Heart left ventricle (tissue), 16 donors: ENCODE data around the gene TCN2. TPM values are rescaled to one million over a fixed set of nuclear protein-coding genes. Genes with fewer than 3 reads are reported as not detected.
A peak's percentile ranks its signal among the peaks of the same experiment; 100 is the strongest.
"Not testable (repeated sequence)": the region's sequence is repeated elsewhere in the genome, so short reads cannot be mapped to it uniquely, and the experiment has no call there.

Source experiments
- ATAC-seq, 4 donors: fragments of 200-7000 bp; cut with Tn5 transposase; one replicate each; pipeline ENCODE4 v1.9.1; 2020 to 2022; ENCODE audit warnings: moderate library complexity in 4 of 4, mild to moderate bottlenecking in 3 of 4, moderate number of reproducible peaks in 1 of 4
- DNase-seq, 5 donors: peaks; one replicate each; pipeline ENCODE4 v3.0.0-alpha.2; 2020
- H3K27ac ChIP-seq, 12 donors: fragments of 200-600 bp; sonication (generic) in 4 of 12; one replicate each; pipeline versions ENCODE4 v1.5.0 to v1.8.0; 2016 to 2022; ENCODE audit warnings: mild to moderate bottlenecking in 2 of 12
- H3K27me3 ChIP-seq, 9 donors: fragments of 200-600 bp; sonication (generic) in 2 of 9; one replicate each; pipeline versions ENCODE4 v1.5.1 to v1.8.0; 2016 to 2022; ENCODE audit warnings: mild to moderate bottlenecking in 3 of 9
- H3K36me3 ChIP-seq, 9 donors: fragments of 200-600 bp; sonication (generic) in 2 of 9; one replicate each; pipeline versions ENCODE4 v1.5.0 to v1.8.0; 2018 to 2022; ENCODE audit warnings: mild to moderate bottlenecking in 2 of 9
- H3K4me1 ChIP-seq, 12 donors: fragments of 200-600 bp; sonication (generic) in 4 of 12; one replicate each; pipeline versions ENCODE4 v1.5.0 to v1.8.0; 2016 to 2022; ENCODE audit warnings: mild to moderate bottlenecking in 3 of 12
- H3K4me3 ChIP-seq, 12 donors: fragments of 200-600 bp; sonication (generic) in 4 of 12; one replicate each; pipeline versions ENCODE4 v1.5.0 to v1.8.0; 2017 to 2022; ENCODE audit warnings: mild to moderate bottlenecking in 9 of 12, moderate library complexity in 4 of 12
- H3K9me3 ChIP-seq, 12 donors: fragments of 200-600 bp; sonication (generic) in 4 of 12; one replicate each; pipeline versions ENCODE4 v1.5.0 to v1.8.0; 2016 to 2022; ENCODE audit warnings: mild to moderate bottlenecking in 1 of 12
- POLR2A ChIP-seq, 2 donors: fragments of 450-650 bp; IDR thresholded peaks; one replicate each; pipeline ENCODE4 v1.6.1; 2017; ENCODE audit warnings: antibody characterized with exemption in 2 of 2, mild to moderate bottlenecking in 2 of 2, moderate library complexity in 2 of 2
- WGBS, 4 donors: extraction: QIAGEN DNeasy Blood & Tissue Kit in 2 of 4; methylation state at CpG; one replicate each; pipeline versions ENCODE4 v1.1.5 to v1.1.7; 2013 to 2018; 5-methylcytosine and 5-hydroxymethylcytosine counted together
- intact Hi-C, 10 donors: fragments of 100-400 bp; cut with DNase I; formaldehyde crosslinking; loops; one replicate each; pipeline versions ENCODE4 v1.11.1 to v1.14.2; 2022
- polyA plus RNA-seq, 2 donors: library from polyadenylated mRNA; stranded (reverse); fragments of 200-250 nt; gene quantifications; one replicate each; pipeline ENCODE4 v1.2.3, GENCODE V29; 2013
- total RNA-seq, 9 donors: library from RNA; depleted of rRNA in 2 of 9; stranded (reverse); fragments of >200 nt in 2 of 9; fragmentation: NEBNext Ultra II Directional in 3 of 9; extraction: Animal tissue kit (Norgen Biotek cat#: 25700) in 3 of 9; gene quantifications; one replicate each; pipeline versions ENCODE4 v1.1.0 to v1.2.4, GENCODE V29; 2016 to 2023
- TF ChIP-seq, protein P1 (sequence below), 12 donors: fragments of 200-600 bp; sonication (generic) in 4 of 12; IDR thresholded peaks; one replicate each; pipeline versions ENCODE4 v1.5.0 to v1.8.0; 2018 to 2022; ENCODE audit warnings: antibody characterized with exemption in 12 of 12, mild to moderate bottlenecking in 5 of 12
- donor health status: ischemic (EF 13 %, LVEDD 7.1; RV severe dilation, severe dysfunction).
- donor health status: healthy with polysubstance abuse.
- donor health status: DM: no; HTN: yes; CAD: no.
- donor health status: DM: no; HTN: no; CAD: no.
- donor health status: ischemic (EF 25% LVEDD 6.9; RV normal size, moderate dysfunction).
- donor health status: ischemic (EF 25% LVEDD 5.7; RV mildly dilated, moderate dysfunction).
- donor health status: healthy.
- donor health status: DM: yes; HTN: yes; CAD: no.
- donor health status: ischemic (EF 35%, LVEDD 5.7; RV mildly dilated, moderate dysfunction).
- donor health status: nonischemic (EF 11% LVEDD 7.7; RV severe dilation, severe dysfunction).
- donor health status: DM: yes; HTN: yes; CAD: no.
- donor health status: PGD.
- donor health status: ischemic (EF 29% LVEDD 5.4; RV normal size, mild dysfunction).
- donor health status: nonischemic (EF 23%, LVEDD 6.1; RV moderate dilation, normal function).

Gene TCN2
- total and polyA plus RNA-seq, 11 donors: 11.0 to 69.9 (median 19.3) TPM

DNA sequence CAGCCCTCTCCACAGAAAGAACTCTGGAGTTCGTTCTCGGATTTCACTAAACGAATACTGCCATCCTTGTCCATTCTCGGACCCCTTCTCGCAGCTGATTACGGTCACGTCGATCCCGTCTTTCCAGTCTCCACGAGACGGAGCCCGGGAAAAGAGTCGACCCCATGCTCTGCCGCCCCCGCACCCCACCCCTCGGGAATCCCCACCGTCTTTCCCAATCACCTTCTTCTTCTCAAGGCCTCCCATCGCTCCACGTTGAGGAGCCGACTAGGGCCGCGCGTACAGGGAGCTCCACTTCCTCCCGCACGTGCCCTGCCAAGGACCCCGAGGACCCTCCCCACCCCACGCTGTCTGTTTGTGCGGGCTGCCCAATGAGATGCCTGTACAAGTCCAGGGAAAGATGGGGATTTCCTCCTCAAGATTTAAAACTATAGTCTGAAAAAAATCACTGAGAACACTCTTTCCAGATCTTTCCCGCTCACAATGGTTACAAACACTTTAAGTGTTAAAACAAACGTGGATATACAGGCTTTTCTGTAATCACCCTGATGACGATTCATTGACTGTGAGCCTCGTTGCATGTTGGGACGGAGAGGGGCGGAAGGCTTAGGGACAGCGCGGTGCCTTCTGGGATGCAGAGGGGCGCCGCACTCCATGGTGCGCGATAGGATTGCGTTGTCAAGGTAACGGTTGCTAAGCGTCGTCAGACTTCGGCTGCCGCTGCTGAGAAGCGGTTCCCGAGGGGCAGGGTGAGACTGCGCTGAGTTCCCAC, 15.2 kb upstream of the TCN2 start, which contains the start of gene PES1:
PES1 (minus strand) TSS at position 323 of the 772 bp plus-strand sequence; CDS start at position 246, 77 bp downstream.
- Histone ChIP-seq H3K4me1 (peaks cover 0 to 23% (median 15%) of the 10 kb centered on the region in 12 donors), H3K27me3 (no peaks in the 10 kb centered on the region), H3K9me3 (no peaks in the 10 kb centered on the region), H3K27ac (peak within 1 kb of the TSS; percentile 43 to 91 (median 81)), H3K36me3 (peaks cover 0 to 29% (median 24%) of the 10 kb centered on the region in 9 donors), H3K4me3 (peak within 1 kb of the TSS; percentile 59 to 95 (median 82))
- TF ChIP-seq, protein P1, sequence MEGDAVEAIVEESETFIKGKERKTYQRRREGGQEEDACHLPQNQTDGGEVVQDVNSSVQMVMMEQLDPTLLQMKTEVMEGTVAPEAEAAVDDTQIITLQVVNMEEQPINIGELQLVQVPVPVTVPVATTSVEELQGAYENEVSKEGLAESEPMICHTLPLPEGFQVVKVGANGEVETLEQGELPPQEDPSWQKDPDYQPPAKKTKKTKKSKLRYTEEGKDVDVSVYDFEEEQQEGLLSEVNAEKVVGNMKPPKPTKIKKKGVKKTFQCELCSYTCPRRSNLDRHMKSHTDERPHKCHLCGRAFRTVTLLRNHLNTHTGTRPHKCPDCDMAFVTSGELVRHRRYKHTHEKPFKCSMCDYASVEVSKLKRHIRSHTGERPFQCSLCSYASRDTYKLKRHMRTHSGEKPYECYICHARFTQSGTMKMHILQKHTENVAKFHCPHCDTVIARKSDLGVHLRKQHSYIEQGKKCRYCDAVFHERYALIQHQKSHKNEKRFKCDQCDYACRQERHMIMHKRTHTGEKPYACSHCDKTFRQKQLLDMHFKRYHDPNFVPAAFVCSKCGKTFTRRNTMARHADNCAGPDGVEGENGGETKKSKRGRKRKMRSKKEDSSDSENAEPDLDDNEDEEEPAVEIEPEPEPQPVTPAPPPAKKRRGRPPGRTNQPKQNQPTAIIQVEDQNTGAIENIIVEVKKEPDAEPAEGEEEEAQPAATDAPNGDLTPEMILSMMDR (IDR thresholded peaks at IDR 0.05): no peak
- peak in 1 of 2 donors; percentile 45 for TF ChIP-seq POLR2A (IDR thresholded peaks at IDR 0.05)
- peak; percentile 94 to 97 (median 96) for DNase-seq
- peak; percentile 100 for ATAC-seq
- WGBS, 4 donors: 0 to 1% (median 0%) methylated on average over 49 of the region's 49 CpGs
- intact Hi-C loops: loop anchor here in 2 of 10 donors (2.0 to 5.0 kb wide), 2 partner anchors 43 to 164 kb away; partner anchors contain the start of genes MTFP1 (in 1 of the 2) and SLC35E4 (in 1 of the 2)

DNA sequence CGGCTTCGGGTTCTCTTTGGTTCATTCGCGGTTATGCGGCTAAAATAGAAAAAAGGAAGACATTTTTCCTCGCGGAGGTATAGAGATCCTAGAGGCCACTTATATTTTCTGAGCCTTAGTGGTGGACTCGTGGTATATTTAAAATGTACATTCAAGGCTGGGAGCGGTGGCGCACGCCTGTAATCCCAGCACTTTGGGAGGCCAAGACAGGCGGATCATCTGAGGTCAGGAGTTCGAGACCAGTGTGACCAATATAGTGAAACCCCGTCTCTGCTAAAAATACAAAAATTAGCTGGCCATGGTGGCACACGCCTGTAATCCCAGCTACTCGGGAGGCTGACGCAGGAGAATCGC, 14.6 kb upstream of the TCN2 start:
- intact Hi-C loops: loop anchor here in 1 of 10 donors (5.0 kb wide), 1 partner anchor 165 kb away; the partner anchor contains the start of gene MTFP1
- WGBS, 4 donors: 33 to 43% (median 36%) methylated on average over 18 of the region's 18 CpGs

DNA sequence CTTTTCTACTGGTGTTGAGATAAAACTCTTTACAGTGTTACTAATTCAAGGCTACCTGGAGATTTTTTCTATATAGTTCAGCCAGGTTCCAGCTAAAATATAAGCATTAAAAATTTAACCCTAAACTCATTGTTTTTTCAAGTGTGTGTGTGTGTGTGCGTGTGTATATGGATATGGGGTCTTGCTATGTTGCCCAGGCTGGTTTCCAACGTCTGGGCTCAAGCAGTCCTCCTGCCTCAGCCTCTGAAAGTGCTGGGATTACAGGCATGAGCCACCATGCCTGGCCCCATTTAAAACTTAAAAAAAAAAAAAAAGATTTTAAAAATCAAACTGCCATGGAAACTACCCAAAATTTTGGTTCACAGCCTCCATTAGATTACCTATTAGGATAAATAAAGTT, 10.8 kb upstream of the TCN2 start:
- no peaks in the 10 kb centered on the region for H3K9me3 ChIP-seq
- H3K27ac ChIP-seq: no peak overlapping the region
- H3K27me3 ChIP-seq: no peaks in the 10 kb centered on the region
- TF ChIP-seq, protein P1 (IDR thresholded peaks at IDR 0.05): no peak
- TF ChIP-seq POLR2A (IDR thresholded peaks at IDR 0.05): no peak
- WGBS, 4 donors: 68 to 73% (median 70%) methylated on average over 2 of the region's 2 CpGs
- no peaks in the 10 kb centered on the region for H3K36me3 ChIP-seq
- peaks cover 0 to 8% (median 2%) of the 10 kb centered on the region in 12 donors for H3K4me1 ChIP-seq
- no peak overlapping the region for H3K4me3 ChIP-seq
- DNase-seq (no peak), ATAC-seq (no peak)
- intact Hi-C loops: no loop called here

More for the DNA sequence above, 14.6 kb upstream of the TCN2 start:
- H3K9me3 ChIP-seq, DNase-seq, H3K27me3 ChIP-seq, ATAC-seq: not testable (repeated sequence)
- H3K36me3 ChIP-seq: peaks cover 0 to 24% (median 19%) of the 10 kb centered on the region in 9 donors
- peak overlapping the region in 10 of 12 donors; percentile 59 to 95 (median 86) for H3K4me3 ChIP-seq
- peaks cover 0 to 23% (median 15%) of the 10 kb centered on the region in 12 donors for H3K4me1 ChIP-seq
- peak overlapping the region in 5 of 12 donors; percentile 77 to 85 (median 80) for H3K27ac ChIP-seq

DNA sequence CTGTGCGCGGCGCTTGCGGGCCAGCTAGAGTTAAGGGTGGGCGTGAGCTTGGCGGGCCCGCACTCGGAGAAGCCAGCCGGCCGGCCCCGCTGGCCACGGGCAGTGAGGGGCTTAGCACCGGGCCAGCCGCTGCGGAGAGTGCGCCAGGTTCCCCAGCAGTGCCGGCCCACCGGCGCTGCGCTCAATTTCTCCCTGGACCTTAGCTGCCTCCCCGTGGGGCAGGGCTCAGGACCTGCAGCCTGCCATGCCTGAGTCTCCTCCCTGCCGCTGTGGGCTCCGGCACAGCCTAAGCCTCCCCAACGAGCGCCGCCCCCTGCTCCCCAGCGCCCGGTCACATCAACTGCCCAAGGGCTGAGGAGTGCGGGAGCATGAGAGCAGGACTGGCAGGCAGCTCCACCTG, 10.1 kb upstream of the TCN2 start:
- H3K4me1 ChIP-seq: peaks cover 0 to 6% (median 1%) of the 10 kb centered on the region in 12 donors
- no peak for DNase-seq
- H3K27ac ChIP-seq: no peak overlapping the region
- TF ChIP-seq, protein P1 (IDR thresholded peaks at IDR 0.05): no peak
- TF ChIP-seq POLR2A (IDR thresholded peaks at IDR 0.05): no peak
- no peaks in the 10 kb centered on the region for H3K27me3 ChIP-seq
- no peak for ATAC-seq
- 92 to 98% (median 95%) methylated on average over 16 to 29 of the region's 29 CpGs for WGBS, 4 donors
- no peak overlapping the region for H3K4me3 ChIP-seq
- intact Hi-C loops: no loop called here
- no peaks in the 10 kb centered on the region for H3K9me3 ChIP-seq
- H3K36me3 ChIP-seq: no peaks in the 10 kb centered on the region
